ENCODE results near the gene COBLL1.

COBLL1 gene

DNA sequence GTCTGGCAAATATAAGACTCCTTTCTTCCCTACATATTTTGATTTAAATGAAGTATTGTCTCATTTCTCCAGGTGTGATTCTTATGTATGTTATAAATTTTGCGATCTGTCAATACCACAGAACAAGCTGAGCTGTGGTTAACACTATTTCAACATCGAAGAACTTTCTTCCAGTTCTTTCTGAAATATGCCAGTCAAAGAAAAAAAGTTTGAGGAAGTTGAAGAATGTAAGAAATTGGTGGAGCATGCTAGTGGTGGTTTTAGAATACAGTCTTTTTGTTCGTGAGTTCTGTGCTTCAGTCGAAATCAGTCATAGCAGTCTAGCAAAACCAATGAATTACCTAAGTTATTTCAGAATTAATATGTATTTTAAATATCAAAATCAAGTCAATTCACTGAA, 8.6 kb upstream of the COBLL1 start:
- no peak for DNase-seq (ENCODE audit: insufficient read length)
- no peak for TF ChIP-seq POLR2A (IDR thresholded peaks at IDR 0.05; ENCODE audit: low read depth, low read length)
- no peak for TF ChIP-seq TAF1 (IDR thresholded peaks at IDR 0.05; ENCODE audit: borderline replicate concordance, low read depth, low read length)
- TF ChIP-seq POLR2AphosphoS5 (IDR thresholded peaks at IDR 0.05; ENCODE audit: low read depth, low read length), result no peak
- no peak for FAIRE-seq

DNA sequence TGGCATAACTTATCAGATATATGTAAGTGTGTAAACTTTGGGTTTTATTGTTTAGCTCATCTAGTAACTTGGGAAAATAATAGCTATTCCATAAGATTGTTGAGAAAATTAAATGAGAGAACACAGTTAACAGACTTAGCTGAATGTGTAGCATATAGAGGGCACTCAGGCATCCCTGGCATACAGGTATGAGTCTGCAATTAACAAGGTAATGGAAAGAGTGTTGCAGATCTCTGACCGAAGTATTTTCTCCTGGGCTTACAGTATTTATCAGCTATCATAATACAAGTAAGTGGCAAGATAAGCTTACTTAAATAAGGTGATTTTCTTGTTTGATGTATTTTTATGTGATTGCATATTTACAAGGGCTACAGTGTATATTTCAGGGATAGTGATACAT, 7.9 kb upstream of the COBLL1 start:
- DNase-seq (ENCODE audit: insufficient read length) (no peak), FAIRE-seq (no peak)
- TF ChIP-seq POLR2AphosphoS5 (IDR thresholded peaks at IDR 0.05; ENCODE audit: low read depth, low read length), result no peak
- TF ChIP-seq POLR2A (IDR thresholded peaks at IDR 0.05; ENCODE audit: low read depth, low read length), result no peak
- no peak for TF ChIP-seq TAF1 (IDR thresholded peaks at IDR 0.05; ENCODE audit: borderline replicate concordance, low read depth, low read length)

- no peak for DNase-seq (ENCODE audit: insufficient read length)
- FAIRE-seq, result no peak
- no peak for TF ChIP-seq POLR2AphosphoS5 (IDR thresholded peaks at IDR 0.05; ENCODE audit: low read depth, low read length)
- TF ChIP-seq TAF1 (IDR thresholded peaks at IDR 0.05; ENCODE audit: borderline replicate concordance, low read depth, low read length), result no peak
- TF ChIP-seq POLR2A (IDR thresholded peaks at IDR 0.05; ENCODE audit: low read depth, low read length), result no peak
Measured at GRCh38 chr2:164847981-164848741, 6.5 kb upstream of the COBLL1 start.

DNA sequence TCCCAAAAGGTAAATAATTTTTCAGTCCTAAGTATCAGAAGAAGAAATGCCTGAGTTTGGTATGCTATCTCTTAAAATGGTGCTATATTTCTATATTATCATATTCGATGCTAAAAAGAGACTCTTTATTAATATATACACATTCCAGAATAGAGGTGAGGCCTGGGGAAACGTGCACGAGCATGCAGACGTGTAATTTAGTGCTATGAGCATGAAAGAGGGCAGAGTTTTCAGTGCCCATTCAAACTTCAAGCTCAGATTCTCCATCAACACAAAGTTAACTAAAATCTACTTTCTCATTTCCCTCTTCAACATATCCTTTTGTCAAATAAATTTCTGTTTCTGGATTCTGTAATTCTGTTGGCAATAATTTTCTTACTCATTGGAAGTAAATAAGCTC, 5.7 kb upstream of the COBLL1 start:
- DNase-seq (ENCODE audit: insufficient read length) (no peak), FAIRE-seq (no peak)
- TF ChIP-seq TAF1 (IDR thresholded peaks at IDR 0.05; ENCODE audit: borderline replicate concordance, low read depth, low read length), result no peak
- TF ChIP-seq POLR2A (IDR thresholded peaks at IDR 0.05; ENCODE audit: low read depth, low read length), result no peak
- TF ChIP-seq POLR2AphosphoS5 (IDR thresholded peaks at IDR 0.05; ENCODE audit: low read depth, low read length), result no peak

- no peak for FAIRE-seq
- no peak for DNase-seq (ENCODE audit: insufficient read length)
- TF ChIP-seq TAF1 (IDR thresholded peaks at IDR 0.05; ENCODE audit: borderline replicate concordance, low read depth, low read length), result no peak
- no peak for TF ChIP-seq POLR2A (IDR thresholded peaks at IDR 0.05; ENCODE audit: low read depth, low read length)
- TF ChIP-seq POLR2AphosphoS5 (IDR thresholded peaks at IDR 0.05; ENCODE audit: low read depth, low read length), result no peak
Measured at GRCh38 chr2:164846276-164846675, 4.7 kb upstream of the COBLL1 start.

DNA sequence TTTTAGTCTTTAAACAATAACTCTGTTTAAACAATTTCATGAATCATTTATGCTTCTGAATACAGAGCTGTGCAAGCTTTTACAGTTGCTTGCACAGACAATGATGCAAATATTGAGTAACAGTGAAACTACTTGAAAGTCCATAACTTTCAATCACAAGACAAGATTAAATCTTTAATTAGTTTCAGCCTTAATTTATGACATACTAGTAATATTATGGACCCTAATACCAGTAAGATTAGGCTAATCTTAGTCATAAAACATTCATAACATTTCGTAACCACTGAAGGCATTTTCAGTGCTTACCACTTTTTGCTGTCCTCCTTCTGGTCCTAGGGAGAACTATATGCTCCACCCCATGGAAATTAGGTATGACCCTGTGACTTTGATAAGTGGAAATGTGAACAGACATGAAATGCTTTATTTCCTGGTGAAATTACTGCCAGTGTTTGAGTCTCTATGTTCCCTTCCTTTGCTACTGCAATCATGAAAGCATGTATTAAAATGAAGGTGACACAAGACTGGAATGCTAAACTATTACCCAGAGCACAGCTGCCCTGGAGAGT, 1.8 kb upstream of the COBLL1 start:
- TF ChIP-seq POLR2AphosphoS5 (IDR thresholded peaks at IDR 0.05; ENCODE audit: low read depth, low read length) (no peak), POLR2A (IDR thresholded peaks at IDR 0.05; ENCODE audit: low read depth, low read length) (no peak), TAF1 (IDR thresholded peaks at IDR 0.05; ENCODE audit: borderline replicate concordance, low read depth, low read length) (no peak)
- FAIRE-seq (no peak), DNase-seq (ENCODE audit: insufficient read length) (no peak)

DNA sequence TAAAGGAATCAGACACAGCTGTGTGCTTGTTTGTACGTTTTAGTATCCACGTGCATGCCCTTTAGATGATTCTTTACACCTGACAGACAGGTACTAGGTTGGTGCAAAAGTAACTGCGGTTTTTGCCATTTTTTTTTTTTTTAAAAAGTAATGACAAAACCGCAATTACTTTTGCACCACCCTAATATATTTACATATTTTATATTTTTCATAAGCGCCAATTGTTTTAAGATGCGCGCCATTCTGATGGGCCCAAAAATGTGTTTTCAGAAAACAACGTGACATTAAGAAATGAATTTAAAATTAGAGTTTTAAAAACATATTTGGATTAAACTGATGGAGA, 972 bp upstream of the COBLL1 start:
- FAIRE-seq, result no peak
- no peak for TF ChIP-seq TAF1 (IDR thresholded peaks at IDR 0.05; ENCODE audit: borderline replicate concordance, low read depth, low read length)
- no peak for TF ChIP-seq POLR2AphosphoS5 (IDR thresholded peaks at IDR 0.05; ENCODE audit: low read depth, low read length)
- TF ChIP-seq POLR2A (IDR thresholded peaks at IDR 0.05; ENCODE audit: low read depth, low read length), result no peak

DNA sequence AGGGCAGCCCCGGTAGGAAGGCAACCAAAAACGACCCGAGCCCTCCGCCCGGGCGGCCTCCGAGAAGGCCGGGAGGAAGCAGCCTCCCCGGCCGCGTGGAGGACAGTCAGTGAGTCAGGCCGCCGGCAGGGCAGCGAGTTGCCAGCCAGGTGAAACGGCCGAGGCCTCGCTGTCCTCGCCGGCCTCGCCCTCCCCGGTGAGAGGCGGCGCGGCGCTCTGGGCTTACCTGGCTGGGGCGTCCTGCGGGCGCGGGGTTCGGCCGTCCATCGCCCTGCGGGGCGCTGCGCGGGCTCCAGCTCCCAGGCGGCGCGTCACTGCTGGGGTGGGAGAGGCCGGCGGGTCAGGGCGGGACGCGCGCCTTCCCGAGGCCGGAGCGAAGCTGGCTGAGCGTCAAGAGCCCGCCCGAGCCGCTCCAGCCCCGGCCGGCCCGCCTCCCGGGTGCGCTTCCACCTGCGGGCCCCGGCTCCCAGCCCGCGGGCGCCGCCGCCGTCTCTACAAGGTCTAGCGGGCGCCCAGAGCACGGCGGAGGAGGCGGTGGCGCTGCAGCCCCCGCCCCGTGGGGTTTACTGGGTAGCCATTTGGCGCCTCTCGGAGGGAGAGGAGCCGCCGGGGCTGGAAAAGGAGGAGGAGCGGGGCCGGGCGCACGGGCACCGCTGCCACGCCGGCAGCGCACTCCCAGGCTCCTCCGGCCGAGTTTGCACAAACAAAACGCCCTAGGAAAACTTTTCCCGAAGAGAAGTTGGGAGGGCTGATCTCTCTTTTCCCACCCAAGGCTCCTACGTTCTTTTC, 499 bp downstream of the COBLL1 start:
- TF ChIP-seq POLR2AphosphoS5 (IDR thresholded peaks at IDR 0.05; ENCODE audit: low read depth, low read length) (no peak), TAF1 (IDR thresholded peaks at IDR 0.05; ENCODE audit: borderline replicate concordance, low read depth, low read length) (no peak), POLR2A (IDR thresholded peaks at IDR 0.05; ENCODE audit: low read depth, low read length) (no peak)
- peak; percentile 29 for DNase-seq (ENCODE audit: insufficient read length)
- no peak for FAIRE-seq

More for the DNA sequence above, 972 bp upstream of the COBLL1 start:
- no peak for DNase-seq (ENCODE audit: insufficient read length)

DNA sequence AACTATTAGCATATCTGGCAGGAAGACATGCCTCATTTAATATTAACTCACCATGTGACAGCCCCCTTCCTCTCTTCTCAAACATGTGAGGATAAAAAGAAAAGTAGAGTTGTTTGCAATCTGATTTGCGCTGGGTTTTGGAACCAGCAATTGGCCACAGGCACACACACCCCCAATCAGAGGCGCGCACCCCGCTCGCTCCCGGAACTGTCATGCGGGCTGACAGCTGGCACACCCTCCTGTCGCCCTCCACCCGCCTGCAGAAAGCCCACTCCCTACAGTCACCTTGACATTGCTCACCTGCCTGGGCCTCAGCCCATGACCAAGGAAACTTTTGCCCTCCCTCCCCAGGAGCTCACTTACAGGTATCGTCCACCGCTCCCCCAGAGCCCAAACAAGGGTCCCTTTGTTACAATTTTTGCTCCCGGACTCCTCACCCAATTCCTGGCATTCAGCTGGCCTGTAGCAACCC, 1.1 kb downstream of the COBLL1 start:
- TF ChIP-seq POLR2A (IDR thresholded peaks at IDR 0.05; ENCODE audit: low read depth, low read length), result no peak
- no peak for TF ChIP-seq TAF1 (IDR thresholded peaks at IDR 0.05; ENCODE audit: borderline replicate concordance, low read depth, low read length)
- TF ChIP-seq POLR2AphosphoS5 (IDR thresholded peaks at IDR 0.05; ENCODE audit: low read depth, low read length), result no peak
- FAIRE-seq (no peak), DNase-seq (ENCODE audit: insufficient read length) (no peak)

- no peak for FAIRE-seq
- TF ChIP-seq TAF1 (IDR thresholded peaks at IDR 0.05; ENCODE audit: borderline replicate concordance, low read depth, low read length), result no peak
- no peak for TF ChIP-seq POLR2A (IDR thresholded peaks at IDR 0.05; ENCODE audit: low read depth, low read length)
- no peak for TF ChIP-seq POLR2AphosphoS5 (IDR thresholded peaks at IDR 0.05; ENCODE audit: low read depth, low read length)
- no peak for DNase-seq (ENCODE audit: insufficient read length)
Measured at GRCh38 chr2:164839914-164840457, 1.6 kb downstream of the COBLL1 start.

GRCh38 chr2:164837807-164838206, 3.8 kb downstream of the COBLL1 start:
- TF ChIP-seq TAF1 (IDR thresholded peaks at IDR 0.05; ENCODE audit: borderline replicate concordance, low read depth, low read length) (no peak), POLR2A (IDR thresholded peaks at IDR 0.05; ENCODE audit: low read depth, low read length) (no peak), POLR2AphosphoS5 (IDR thresholded peaks at IDR 0.05; ENCODE audit: low read depth, low read length) (no peak)
- DNase-seq (ENCODE audit: insufficient read length), result no peak
- no peak for FAIRE-seq

Data from GM12892 (cell line).